ENCODE measurements around the gene KLRC1.
"Not testable (repeated sequence)": the region's sequence is repeated elsewhere in the genome, so short reads cannot be mapped to it uniquely, and the experiment has no call there.

The KLRC1 gene

GRCh38 chr12:10396176-10396575 is 57.0 kb downstream of the KLRC1 start:
- H3K27me3 Mint-ChIP-seq, H3K36me3 Mint-ChIP-seq, H3K9me3 Mint-ChIP-seq, ATAC-seq: not testable (repeated sequence)
- peak overlapping the region; percentile 9 for H3K4me3 Mint-ChIP-seq
- H3K4me1 Mint-ChIP-seq = peaks cover 24% of the 10 kb centered on the region
- H3K27ac Mint-ChIP-seq = peak overlapping the region; percentile 66

Data from stimulated activated memory B cell treated with anti-CD40 and anti-IgM and Interleukin-4, amounts not matched to agents 10 μg/mL and 1 μg/mL and 100 μg/mL, for 72 hours (primary cell).